Measurements from ENCODE around the gene RNPEPL1.

The RNPEPL1 gene

DNA sequence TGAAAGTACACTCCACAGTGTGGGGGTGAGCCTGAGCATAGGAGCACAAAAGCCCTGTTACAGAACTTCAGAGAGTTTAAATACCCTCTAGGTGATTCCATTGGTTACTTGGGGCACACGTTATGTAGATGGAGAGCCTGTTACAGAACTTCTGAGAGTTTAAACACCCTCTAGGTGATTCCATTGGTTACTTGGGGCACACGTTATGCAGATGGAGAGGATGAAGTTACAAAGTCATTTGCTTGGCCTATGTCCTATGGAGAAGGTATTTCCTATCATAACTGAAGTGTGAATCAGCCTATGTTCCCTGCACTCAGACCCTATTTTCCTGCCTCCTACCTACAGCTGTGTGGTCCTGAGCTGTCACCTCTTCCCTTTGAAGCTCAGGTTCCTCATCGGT lies 14.5 kb downstream of the RNPEPL1 start:
- peaks cover 5 to 31% of the 10 kb centered on the region in 2 donors for H3K36me3 ChIP-seq (replicated peaks in 1 of 2; ENCODE audit: control insufficient read depth in 2 of 2, insufficient read depth in 2 of 2, low read length in 2 of 2)
- no peak overlapping the region for H2BK12ac ChIP-seq (ENCODE audit: low read length)
- no peak for DNase-seq (ENCODE audit: low spot score)
- no peak overlapping the region for H4K8ac ChIP-seq (ENCODE audit: low read depth, low read length)
- H2AFZ ChIP-seq (ENCODE audit: low read length): no peak overlapping the region
- H3K14ac ChIP-seq (ENCODE audit: low read length): no peak overlapping the region
- no peak overlapping the region for H2BK15ac ChIP-seq (ENCODE audit: low read length)
- peaks cover 33% of the 10 kb centered on the region for H3K79me1 ChIP-seq (ENCODE audit: low read depth, low read length)
- H2BK5ac ChIP-seq (ENCODE audit: low read length): no peak overlapping the region
- H2BK120ac ChIP-seq (ENCODE audit: low read depth, low read length): no peak overlapping the region
- peaks cover 12 to 14% of the 10 kb centered on the region in 2 donors for H3K4me1 ChIP-seq (ENCODE audit: control insufficient read depth in 2 of 2, insufficient read depth in 1 of 2, low read depth in 1 of 2, low read length in 2 of 2)
- no peaks in the 10 kb centered on the region for H3K27me3 ChIP-seq (ENCODE audit: control insufficient read depth in 3 of 3, insufficient read depth in 3 of 3, low read depth in 1 of 3, low read length in 3 of 3)
- H4K91ac ChIP-seq (ENCODE audit: low read depth, low read length, poor library complexity): no peak overlapping the region
- no peak overlapping the region for H3K4ac ChIP-seq (ENCODE audit: low read length)
- no peak overlapping the region for H3K18ac ChIP-seq (ENCODE audit: low read length)
- H3K27ac ChIP-seq (replicated peaks; ENCODE audit: low read length): no peak overlapping the region
- no peak overlapping the region for H3K4me2 ChIP-seq (ENCODE audit: insufficient read depth, low read length, poor library complexity, severe bottlenecking)
- H3K9me3 ChIP-seq (replicated peaks in 1 of 2; ENCODE audit: control insufficient read depth in 2 of 2, insufficient read depth in 1 of 2, low read depth in 1 of 2, low read length in 2 of 2): peaks cover 0 to 4% of the 10 kb centered on the region in 2 donors
- H3K9ac ChIP-seq (ENCODE audit: low read depth, low read length, poor library complexity): no peak overlapping the region
- H3K23ac ChIP-seq (ENCODE audit: low read depth, low read length, poor library complexity): no peak overlapping the region
- H3K4me3 ChIP-seq (ENCODE audit: low read length in 2 of 2): no peak overlapping the region
- no peak overlapping the region for H2AK5ac ChIP-seq (ENCODE audit: low read depth, low read length)
- WGBS, 2 donors (ENCODE audit: extremely low coverage in 2 of 2, insufficient read length in 2 of 2, insufficient replicate concordance in 1 of 2): no CpG with 5 or more reads among the region's 3 CpGs

DNA sequence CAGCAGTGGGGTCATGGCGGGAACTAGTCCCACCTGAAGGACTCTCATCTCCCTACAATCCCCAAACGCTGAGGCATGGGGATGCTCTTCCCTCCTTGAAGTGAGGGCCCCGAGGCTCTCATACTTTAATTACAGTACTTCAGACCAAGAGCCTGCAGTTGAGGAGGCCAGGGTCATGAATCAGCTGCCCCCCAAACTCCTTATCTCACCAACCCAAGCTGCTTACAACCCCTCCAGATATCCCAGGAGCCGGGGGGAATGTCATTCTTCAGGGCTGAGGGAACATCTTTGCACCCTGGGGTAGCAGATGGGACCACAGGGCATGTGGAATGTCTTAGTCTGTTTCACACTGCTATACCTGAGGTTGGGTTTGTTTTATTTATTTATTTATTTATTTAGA lies 15.5 kb downstream of the RNPEPL1 start:
- Histone ChIP-seq H2AFZ (ENCODE audit: low read length) (no peak overlapping the region), H2AK5ac (ENCODE audit: low read depth, low read length) (no peak overlapping the region), H3K36me3 (replicated peaks in 1 of 2; ENCODE audit: control insufficient read depth in 2 of 2, insufficient read depth in 2 of 2, low read length in 2 of 2) (peaks cover 0 to 25% of the 10 kb centered on the region in 2 donors), H3K27me3 (ENCODE audit: control insufficient read depth in 3 of 3, insufficient read depth in 3 of 3, low read depth in 1 of 3, low read length in 3 of 3) (no peaks in the 10 kb centered on the region), H2BK5ac (ENCODE audit: low read length) (no peak overlapping the region), H3K4me2 (ENCODE audit: insufficient read depth, low read length, poor library complexity, severe bottlenecking) (no peak overlapping the region), H3K79me1 (ENCODE audit: low read depth, low read length) (peaks cover 37% of the 10 kb centered on the region), H3K18ac (ENCODE audit: low read length) (no peak overlapping the region), H2BK15ac (ENCODE audit: low read length) (no peak overlapping the region), H3K23ac (ENCODE audit: low read depth, low read length, poor library complexity) (no peak overlapping the region), H3K27ac (replicated peaks; ENCODE audit: low read length) (no peak overlapping the region), H3K9ac (ENCODE audit: low read depth, low read length, poor library complexity) (no peak overlapping the region), H2BK120ac (ENCODE audit: low read depth, low read length) (no peak overlapping the region), H3K4me1 (ENCODE audit: control insufficient read depth in 2 of 2, insufficient read depth in 1 of 2, low read depth in 1 of 2, low read length in 2 of 2) (peaks cover 15 to 21% of the 10 kb centered on the region in 2 donors), H3K14ac (ENCODE audit: low read length) (no peak overlapping the region), H2BK12ac (ENCODE audit: low read length) (no peak overlapping the region), H4K8ac (ENCODE audit: low read depth, low read length) (no peak overlapping the region), H3K4ac (ENCODE audit: low read length) (no peak overlapping the region), H3K9me3 (replicated peaks in 1 of 2; ENCODE audit: control insufficient read depth in 2 of 2, insufficient read depth in 1 of 2, low read depth in 1 of 2, low read length in 2 of 2) (peaks cover 0 to 4% of the 10 kb centered on the region in 2 donors), H3K4me3 (ENCODE audit: low read length in 2 of 2) (no peak overlapping the region), H4K91ac (ENCODE audit: low read depth, low read length, poor library complexity) (no peak overlapping the region)
- no peak for DNase-seq (ENCODE audit: low spot score)
- no CpG with 5 or more reads among the region's 4 CpGs for WGBS, 2 donors (ENCODE audit: extremely low coverage in 2 of 2, insufficient read length in 2 of 2, insufficient replicate concordance in 1 of 2)

GRCh38 chr2:240584486-240585031 lies 16.3 kb downstream of the RNPEPL1 start:
- Histone ChIP-seq H3K36me3 (replicated peaks in 1 of 2; ENCODE audit: control insufficient read depth in 2 of 2, insufficient read depth in 2 of 2, low read length in 2 of 2) (peaks cover 0 to 30% of the 10 kb centered on the region in 2 donors), H2BK15ac (ENCODE audit: low read length) (no peak overlapping the region), H4K8ac (ENCODE audit: low read depth, low read length) (no peak overlapping the region), H2BK120ac (ENCODE audit: low read depth, low read length) (no peak overlapping the region), H3K9me3 (replicated peaks in 1 of 2; ENCODE audit: control insufficient read depth in 2 of 2, insufficient read depth in 1 of 2, low read depth in 1 of 2, low read length in 2 of 2) (peaks cover 0 to 4% of the 10 kb centered on the region in 2 donors), H3K27ac (replicated peaks; ENCODE audit: low read length) (no peak overlapping the region), H3K27me3 (ENCODE audit: control insufficient read depth in 3 of 3, insufficient read depth in 3 of 3, low read depth in 1 of 3, low read length in 3 of 3) (no peaks in the 10 kb centered on the region), H3K4me2 (ENCODE audit: insufficient read depth, low read length, poor library complexity, severe bottlenecking) (no peak overlapping the region), H3K9ac (ENCODE audit: low read depth, low read length, poor library complexity) (no peak overlapping the region), H3K18ac (ENCODE audit: low read length) (no peak overlapping the region), H3K4me3 (ENCODE audit: low read length in 2 of 2) (peak overlapping the region in 1 of 2 donors; percentile 90), H3K23ac (ENCODE audit: low read depth, low read length, poor library complexity) (no peak overlapping the region), H4K91ac (ENCODE audit: low read depth, low read length, poor library complexity) (no peak overlapping the region), H2AK5ac (ENCODE audit: low read depth, low read length) (no peak overlapping the region), H2BK5ac (ENCODE audit: low read length) (no peak overlapping the region), H3K4ac (ENCODE audit: low read length) (no peak overlapping the region), H2AFZ (ENCODE audit: low read length) (no peak overlapping the region), H3K4me1 (ENCODE audit: control insufficient read depth in 2 of 2, insufficient read depth in 1 of 2, low read depth in 1 of 2, low read length in 2 of 2) (peaks cover 15 to 21% of the 10 kb centered on the region in 2 donors), H3K14ac (ENCODE audit: low read length) (no peak overlapping the region), H3K79me1 (ENCODE audit: low read depth, low read length) (peaks cover 33% of the 10 kb centered on the region), H2BK12ac (ENCODE audit: low read length) (no peak overlapping the region)
- no peak for DNase-seq (ENCODE audit: low spot score)
- WGBS, 2 donors (ENCODE audit: extremely low coverage in 2 of 2, insufficient read length in 2 of 2, insufficient replicate concordance in 1 of 2): no CpG with 5 or more reads among the region's 4 CpGs

DNA sequence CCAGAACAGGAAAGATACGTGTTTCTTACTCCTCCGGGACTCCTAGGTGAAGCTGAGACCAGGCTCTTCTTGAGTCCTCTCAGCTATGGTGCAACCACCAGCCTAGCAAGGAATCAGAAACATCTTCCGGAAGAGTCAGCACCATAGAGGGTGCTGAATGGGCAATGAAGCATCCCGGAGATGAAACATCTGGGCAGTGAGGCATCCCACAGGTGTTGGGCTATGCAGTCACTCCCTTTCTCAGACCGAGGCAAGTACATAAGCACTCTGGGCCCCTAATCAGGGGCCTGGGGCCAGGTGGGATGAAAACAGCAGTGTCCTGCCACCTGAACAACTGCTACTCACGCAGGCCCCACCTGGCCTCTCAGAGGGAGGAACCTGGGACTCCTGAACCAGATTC lies 16.8 kb downstream of the RNPEPL1 start:
- no CpG with 5 or more reads among the region's 6 CpGs for WGBS, 2 donors (ENCODE audit: extremely low coverage in 2 of 2, insufficient read length in 2 of 2, insufficient replicate concordance in 1 of 2)
- DNase-seq (ENCODE audit: low spot score): no peak
- Histone ChIP-seq H2BK5ac (ENCODE audit: low read length) (no peak overlapping the region), H4K8ac (ENCODE audit: low read depth, low read length) (no peak overlapping the region), H2BK15ac (ENCODE audit: low read length) (no peak overlapping the region), H3K23ac (ENCODE audit: low read depth, low read length, poor library complexity) (no peak overlapping the region), H3K4me3 (ENCODE audit: low read length in 2 of 2) (peak overlapping the region in 1 of 2 donors; percentile 90), H3K27ac (replicated peaks; ENCODE audit: low read length) (no peak overlapping the region), H3K9me3 (replicated peaks in 1 of 2; ENCODE audit: control insufficient read depth in 2 of 2, insufficient read depth in 1 of 2, low read depth in 1 of 2, low read length in 2 of 2) (peaks cover 0 to 4% of the 10 kb centered on the region in 2 donors), H2BK120ac (ENCODE audit: low read depth, low read length) (no peak overlapping the region), H3K36me3 (replicated peaks in 1 of 2; ENCODE audit: control insufficient read depth in 2 of 2, insufficient read depth in 2 of 2, low read length in 2 of 2) (peaks cover under 1 to 33% of the 10 kb centered on the region in 2 donors), H3K14ac (ENCODE audit: low read length) (no peak overlapping the region), H3K9ac (ENCODE audit: low read depth, low read length, poor library complexity) (no peak overlapping the region), H2BK12ac (ENCODE audit: low read length) (no peak overlapping the region), H3K18ac (ENCODE audit: low read length) (no peak overlapping the region), H2AK5ac (ENCODE audit: low read depth, low read length) (no peak overlapping the region), H3K4ac (ENCODE audit: low read length) (no peak overlapping the region), H4K91ac (ENCODE audit: low read depth, low read length, poor library complexity) (no peak overlapping the region), H3K4me2 (ENCODE audit: insufficient read depth, low read length, poor library complexity, severe bottlenecking) (peak overlapping the region; percentile 66), H3K79me1 (ENCODE audit: low read depth, low read length) (peaks cover 33% of the 10 kb centered on the region), H3K4me1 (ENCODE audit: control insufficient read depth in 2 of 2, insufficient read depth in 1 of 2, low read depth in 1 of 2, low read length in 2 of 2) (peaks cover 15 to 21% of the 10 kb centered on the region in 2 donors), H2AFZ (ENCODE audit: low read length) (no peak overlapping the region), H3K27me3 (ENCODE audit: control insufficient read depth in 3 of 3, insufficient read depth in 3 of 3, low read depth in 1 of 3, low read length in 3 of 3) (no peaks in the 10 kb centered on the region)
